Measurements from ENCODE around the gene TBCCD1. TPM values are rescaled to one million over a fixed set of nuclear protein-coding genes. Genes with fewer than 3 reads are reported as not detected.

TBCCD1 gene
- total and polyA plus RNA-seq, 2 of the 4 experiments (the other 2 are of a cell fraction) = 7.9 to 19.7 TPM

DNA sequence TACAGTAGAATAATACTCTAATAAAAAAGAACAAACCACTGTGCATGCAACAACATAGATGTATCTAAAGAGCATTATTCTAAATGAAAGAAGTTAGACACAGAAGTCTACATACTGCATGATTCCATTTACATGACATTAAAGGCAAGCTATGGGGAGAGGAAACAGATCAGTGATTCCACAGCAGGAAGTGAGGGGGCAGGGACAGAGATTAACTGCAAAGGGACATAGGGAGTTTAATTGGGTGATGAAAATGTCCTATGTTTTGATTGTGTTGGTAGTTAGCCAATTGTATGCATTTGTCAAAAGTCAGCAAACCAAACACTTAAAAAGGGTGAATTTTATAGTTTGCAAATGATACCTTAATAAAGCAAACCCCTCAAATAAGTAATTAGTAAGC lies 36.7 kb downstream of the TBCCD1 start:
- no peaks in the 10 kb centered on the region for H3K4me1 ChIP-seq (ENCODE audit: control insufficient read depth, insufficient read depth, low read length)
- no peaks in the 10 kb centered on the region for H3K9me1 ChIP-seq (ENCODE audit: insufficient read depth, low read length)
- H3K4me2 ChIP-seq (ENCODE audit: low read depth, low read length) = no peak overlapping the region
- no peak overlapping the region for H2AFZ ChIP-seq (replicated peaks; ENCODE audit: low read length, poor library complexity)
- CTCF ChIA-PET = no interaction called here
- no peak overlapping the region for H4K8ac ChIP-seq (ENCODE audit: low read depth in 2 of 2, low read length in 2 of 2)
- H2BK15ac ChIP-seq (ENCODE audit: low read depth, low read length) = no peak overlapping the region
- no peak overlapping the region for H2AK5ac ChIP-seq (ENCODE audit: low read depth, low read length)
- H4K5ac ChIP-seq (ENCODE audit: low read depth, low read length) = no peak overlapping the region
- POLR2A ChIA-PET (ENCODE audit: unreplicated experiment) = no interaction called here
- no peak overlapping the region for H2BK20ac ChIP-seq (ENCODE audit: low read depth, low read length)
- no peaks in the 10 kb centered on the region for H3K79me1 ChIP-seq (ENCODE audit: low read depth in 1 of 2, low read length in 2 of 2)
- no peak overlapping the region for H3K27ac ChIP-seq (ENCODE audit: insufficient read depth, low read length)
- in situ Hi-C loops (cut with MboI; ENCODE audit: low sequenced_read_pairs) (no loop called here), dilution Hi-C loops (cut with HindIII; ENCODE audit: low sequenced_read_pairs, unreplicated experiment) (no loop called here), intact Hi-C loops (cut with micrococcal nuclease) (no loop called here)
- no TSS peak for BruUV-seq (replicated peaks)
- peaks cover 15% of the 10 kb centered on the region for H3K27me3 ChIP-seq (ENCODE audit: control insufficient read depth, insufficient read depth, low read length)
- H3K23ac ChIP-seq (ENCODE audit: low read depth, low read length) = no peak overlapping the region
- no peak overlapping the region for H3K4me3 ChIP-seq (ENCODE audit: insufficient read depth, low read depth, low read length)
- TF ChIP-seq, protein P1, sequence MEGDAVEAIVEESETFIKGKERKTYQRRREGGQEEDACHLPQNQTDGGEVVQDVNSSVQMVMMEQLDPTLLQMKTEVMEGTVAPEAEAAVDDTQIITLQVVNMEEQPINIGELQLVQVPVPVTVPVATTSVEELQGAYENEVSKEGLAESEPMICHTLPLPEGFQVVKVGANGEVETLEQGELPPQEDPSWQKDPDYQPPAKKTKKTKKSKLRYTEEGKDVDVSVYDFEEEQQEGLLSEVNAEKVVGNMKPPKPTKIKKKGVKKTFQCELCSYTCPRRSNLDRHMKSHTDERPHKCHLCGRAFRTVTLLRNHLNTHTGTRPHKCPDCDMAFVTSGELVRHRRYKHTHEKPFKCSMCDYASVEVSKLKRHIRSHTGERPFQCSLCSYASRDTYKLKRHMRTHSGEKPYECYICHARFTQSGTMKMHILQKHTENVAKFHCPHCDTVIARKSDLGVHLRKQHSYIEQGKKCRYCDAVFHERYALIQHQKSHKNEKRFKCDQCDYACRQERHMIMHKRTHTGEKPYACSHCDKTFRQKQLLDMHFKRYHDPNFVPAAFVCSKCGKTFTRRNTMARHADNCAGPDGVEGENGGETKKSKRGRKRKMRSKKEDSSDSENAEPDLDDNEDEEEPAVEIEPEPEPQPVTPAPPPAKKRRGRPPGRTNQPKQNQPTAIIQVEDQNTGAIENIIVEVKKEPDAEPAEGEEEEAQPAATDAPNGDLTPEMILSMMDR (conservative IDR thresholded peaks at IDR 0.05; ENCODE audit: low read depth, low read length) = no peak
- TF ChIP-seq FOS (IDR thresholded peaks at IDR 0.05; ENCODE audit: low read depth, low read length) (no peak), MAZ (IDR thresholded peaks at IDR 0.05; ENCODE audit: borderline replicate concordance, low read depth, low read length) (no peak), POLR2A (IDR thresholded peaks at IDR 0.05; ENCODE audit: low read depth, low read length) (no peak), CHD1 (IDR thresholded peaks at IDR 0.05; ENCODE audit: low read depth, low read length) (no peak), SMC3 (IDR thresholded peaks at IDR 0.05; ENCODE audit: low read depth, low read length) (no peak), CEBPB (IDR thresholded peaks at IDR 0.05; ENCODE audit: low read depth, low read length) (no peak), MXI1 (IDR thresholded peaks at IDR 0.05; ENCODE audit: borderline replicate concordance, low read depth, low read length) (no peak), NFE2L2 (IDR thresholded peaks at IDR 0.05; ENCODE audit: low read depth, low read length) (no peak), MAFK (IDR thresholded peaks at IDR 0.05; ENCODE audit: low read depth, low read length) (no peak), RFX5 (IDR thresholded peaks at IDR 0.05; ENCODE audit: low read depth, low read length) (no peak), RAD21 (IDR thresholded peaks at IDR 0.05; ENCODE audit: low read length) (no peak)
- TF ChIP-seq, protein P2, sequence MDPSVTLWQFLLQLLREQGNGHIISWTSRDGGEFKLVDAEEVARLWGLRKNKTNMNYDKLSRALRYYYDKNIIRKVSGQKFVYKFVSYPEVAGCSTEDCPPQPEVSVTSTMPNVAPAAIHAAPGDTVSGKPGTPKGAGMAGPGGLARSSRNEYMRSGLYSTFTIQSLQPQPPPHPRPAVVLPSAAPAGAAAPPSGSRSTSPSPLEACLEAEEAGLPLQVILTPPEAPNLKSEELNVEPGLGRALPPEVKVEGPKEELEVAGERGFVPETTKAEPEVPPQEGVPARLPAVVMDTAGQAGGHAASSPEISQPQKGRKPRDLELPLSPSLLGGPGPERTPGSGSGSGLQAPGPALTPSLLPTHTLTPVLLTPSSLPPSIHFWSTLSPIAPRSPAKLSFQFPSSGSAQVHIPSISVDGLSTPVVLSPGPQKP (IDR thresholded peaks at IDR 0.05; ENCODE audit: borderline replicate concordance, low read depth, low read length) = no peak
- no peak overlapping the region for H3K9ac ChIP-seq (ENCODE audit: low read depth, low read length)
- H3K18ac ChIP-seq (ENCODE audit: low read depth, low read length) = no peak overlapping the region
- H3K9me3 ChIP-seq (ENCODE audit: control insufficient read depth, insufficient read depth, low read length) = no peaks in the 10 kb centered on the region
- no peak overlapping the region for H2BK120ac ChIP-seq (ENCODE audit: low read depth, low read length)
- DNase-seq = no peak
- no peaks in the 10 kb centered on the region for H4K20me1 ChIP-seq (ENCODE audit: insufficient read depth, low read length)
- no peak overlapping the region for H3K14ac ChIP-seq (replicated peaks; ENCODE audit: low read depth, low read length)
- no peak overlapping the region for H4K91ac ChIP-seq (ENCODE audit: insufficient read depth, low read depth, low read length)
- no peak overlapping the region for H2BK5ac ChIP-seq (ENCODE audit: low read depth, low read length, poor library complexity, severe bottlenecking)
- H2AK9ac ChIP-seq (replicated peaks; ENCODE audit: low read depth, low read length, poor library complexity) = no peak overlapping the region
- H3K4ac ChIP-seq (ENCODE audit: low read depth, low read length) = no peak overlapping the region
- no peak overlapping the region for H3K56ac ChIP-seq (ENCODE audit: extremely low read depth, insufficient read depth, low read length)
- H3K36me3 ChIP-seq (ENCODE audit: control insufficient read depth, insufficient read depth, low read length) = no peaks in the 10 kb centered on the region
- ATAC-seq (ENCODE audit: low read depth) = no peak

All from IMR-90 (cell line).